K562 (cell line): ENCODE results near the gene RPS6KA2. TPM values are rescaled to one million over a fixed set of nuclear protein-coding genes. Genes with fewer than 3 reads are reported as not detected.
A peak's percentile ranks its signal among the peaks of the same experiment; 100 is the strongest.
"Not testable (repeated sequence)": the region's sequence is repeated elsewhere in the genome, so short reads cannot be mapped to it uniquely, and the experiment has no call there.

ENCODE experiments used
- CC2D1A ChIP-seq: fragments of 450-650 bp; IDR thresholded peaks from 2 replicates; pipeline ENCODE4 v1.6.1; 2017; ENCODE audit warnings: mild to moderate bottlenecking
- FOXP1 ChIP-seq: sonication (generic); formaldehyde crosslinking; IDR thresholded peaks from 2 replicates; pipeline ENCODE4 v1.8.0; 2022; ENCODE audit warnings: mild to moderate bottlenecking, missing genetic modification reagents
- GABPB1 ChIP-seq: sonication (generic); formaldehyde crosslinking; IDR thresholded peaks from 2 replicates; pipeline ENCODE4 v1.8.0; 2022; ENCODE audit warnings: mild to moderate bottlenecking, missing genetic modification reagents
- JUND ChIP-seq, 2 experiments: IDR thresholded peaks; 2 replicates in 1 of 2; 3 replicates in 1 of 2; pipeline ENCODE4 v1.6.1; 2011; ENCODE audit warnings: borderline replicate concordance in 2 of 2, low read depth in 2 of 2, low read length in 2 of 2, improper control_type of control experiment in 1 of 2, missing biosample characterization in 1 of 2, missing genetic modification characterization in 1 of 2, missing genetic modification reagents in 1 of 2
- MAZ ChIP-seq, 2 experiments: fragments of 450-650 bp in 1 of 2; sonication (generic) in 1 of 2; formaldehyde crosslinking; IDR thresholded peaks in 1 of 2; conservative IDR thresholded peaks in 1 of 2; 2 replicates each; pipeline versions ENCODE4 v1.4.0 to v1.5.0; 2020; ENCODE audit warnings: mild to moderate bottlenecking in 1 of 2, missing genetic modification reagents in 1 of 2
- REST ChIP-seq, 2 experiments: fragments of 450-650 bp; formaldehyde crosslinking in 1 of 2; IDR thresholded peaks; 2 replicates each; pipeline versions ENCODE4 v1.4.0 to v1.6.1; 2014 to 2020; ENCODE audit warnings: mild to moderate bottlenecking in 2 of 2, borderline replicate concordance in 1 of 2, low read depth in 1 of 2
- STAG1 ChIP-seq: sonication (generic); formaldehyde crosslinking; IDR thresholded peaks from 2 replicates; pipeline ENCODE4 v1.5.0; 2020; ENCODE audit warnings: missing genetic modification reagents, borderline replicate concordance
- ZNF24 ChIP-seq: fragments of 450-650 bp; IDR thresholded peaks from 2 replicates; pipeline ENCODE4 v1.6.1; 2016
- polyA plus RNA-seq, 8 experiments: library from polyadenylated mRNA; depleted of rRNA in 4 of 8; stranded (reverse) in 5 of 8; unstranded in 3 of 8; fragments of >200 nt; fragmentation: Nextera tagmentation in 2 of 8; fragmentation: Illumina TruSeq in 1 of 8; extraction: Ambion mirVana in 2 of 8; extraction: Trizol in 1 of 8; gene quantifications; 2 replicates each; pipeline versions ENCODE4 v1.2.1 to v1.2.3, GENCODE V29; 2011 to 2014; ENCODE audit warnings: inconsistent platforms in 1 of 8, missing spikeins in 1 of 8
- total RNA-seq, 7 experiments: library from RNA; depleted of rRNA in 6 of 7; stranded (reverse); fragments of >200 nt in 6 of 7; fragmentation: Illumina TruSeq in 2 of 7; extraction: Trizol in 2 of 7; gene quantifications; 2 replicates each; pipeline versions ENCODE4 v1.2.1 to v1.2.3, GENCODE V29; 2011 to 2021; ENCODE audit warnings: low replicate concordance in 1 of 7

RPS6KA2 gene
- total and polyA plus RNA-seq, 9 of the 15 experiments (the other 6 are each of a cell fraction or from before 2014, with no cell fraction given) = 0.29 to 1.00 (median 0.53) TPM

DNA sequence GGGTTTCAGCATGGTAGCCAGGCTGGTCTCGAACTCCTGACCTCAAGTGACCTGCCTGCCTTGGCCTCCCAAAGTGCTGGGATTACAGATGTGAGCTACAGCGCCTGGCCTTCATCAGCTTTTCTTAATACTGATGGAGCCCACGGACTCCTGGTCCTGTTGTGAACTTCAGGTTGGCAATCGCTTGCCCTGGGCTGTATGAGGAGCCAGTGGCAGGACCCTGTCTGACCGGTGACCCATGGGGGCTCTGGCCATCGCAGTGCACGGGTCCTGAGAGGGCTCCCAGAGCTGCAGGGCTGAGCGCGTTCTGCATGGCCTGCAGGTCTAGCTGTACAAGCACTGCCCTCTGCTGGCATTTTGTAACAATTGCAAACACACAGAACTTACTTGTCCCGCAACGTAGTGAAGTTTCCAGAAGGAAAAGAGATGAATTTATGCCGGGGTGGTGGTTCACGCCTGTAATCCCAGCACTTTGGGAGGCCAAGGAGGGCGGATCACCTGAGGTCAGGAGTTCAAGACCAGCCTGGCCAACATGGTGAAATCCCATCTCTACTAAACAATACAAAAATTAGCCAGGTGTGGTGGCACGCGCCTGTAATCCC lies 226.3 kb downstream of the RPS6KA2 start (continued):
- peak; percentile 91 for TF ChIP-seq REST (IDR thresholded peaks at IDR 0.05; ENCODE audit: borderline replicate concordance)
- not testable (repeated sequence) for TF ChIP-seq REST (CRISPR knock-in tag; IDR thresholded peaks at IDR 0.05; ENCODE audit: low read depth); JUND (tag; IDR thresholded peaks at IDR 0.05; ENCODE audit: borderline replicate concordance, low read depth, low read length)
- TF ChIP-seq FOXP1 (CRISPR knock-in tag) = 0 out of 2 replicates have a peak, but pooled peaks have one; percentile 11
- 0 out of 2 replicates have a peak, but pooled peaks have one; percentile 19 for TF ChIP-seq ZNF24
- TF ChIP-seq STAG1 = peak; percentile 77; the same call in 1 of the 2 replicates
- TF ChIP-seq JUND (IDR thresholded peaks at IDR 0.05; ENCODE audit: borderline replicate concordance, low read depth, low read length) = peak; percentile 42; the same call in 1 of the 2 replicates
- TF ChIP-seq MAZ (CRISPR knock-in tag; conservative IDR thresholded peaks at IDR 0.05 in 1 of 2, IDR thresholded peaks at IDR 0.05 in 1 of 2) = 0 out of 4 replicates have a peak, but pooled peaks of 1 of the 2 experiments have one; percentile 31
- peak; percentile 48; the same call in 1 of the 2 replicates for TF ChIP-seq GABPB1 (CRISPR knock-in tag)
- peak; percentile 59; the same call in 1 of the 2 replicates for TF ChIP-seq CC2D1A
